HG03175 (cell line): ENCODE measurements around the gene MYMK.

Experiments
- ATAC-seq: cut with Tn5 transposase; IDR thresholded peaks from one replicate; pipeline ENCODE4 v1.9.1; 2021; ENCODE audit warnings: mild to moderate bottlenecking, moderate library complexity; ENCODE audit not compliant: unreplicated experiment

MYMK gene

DNA sequence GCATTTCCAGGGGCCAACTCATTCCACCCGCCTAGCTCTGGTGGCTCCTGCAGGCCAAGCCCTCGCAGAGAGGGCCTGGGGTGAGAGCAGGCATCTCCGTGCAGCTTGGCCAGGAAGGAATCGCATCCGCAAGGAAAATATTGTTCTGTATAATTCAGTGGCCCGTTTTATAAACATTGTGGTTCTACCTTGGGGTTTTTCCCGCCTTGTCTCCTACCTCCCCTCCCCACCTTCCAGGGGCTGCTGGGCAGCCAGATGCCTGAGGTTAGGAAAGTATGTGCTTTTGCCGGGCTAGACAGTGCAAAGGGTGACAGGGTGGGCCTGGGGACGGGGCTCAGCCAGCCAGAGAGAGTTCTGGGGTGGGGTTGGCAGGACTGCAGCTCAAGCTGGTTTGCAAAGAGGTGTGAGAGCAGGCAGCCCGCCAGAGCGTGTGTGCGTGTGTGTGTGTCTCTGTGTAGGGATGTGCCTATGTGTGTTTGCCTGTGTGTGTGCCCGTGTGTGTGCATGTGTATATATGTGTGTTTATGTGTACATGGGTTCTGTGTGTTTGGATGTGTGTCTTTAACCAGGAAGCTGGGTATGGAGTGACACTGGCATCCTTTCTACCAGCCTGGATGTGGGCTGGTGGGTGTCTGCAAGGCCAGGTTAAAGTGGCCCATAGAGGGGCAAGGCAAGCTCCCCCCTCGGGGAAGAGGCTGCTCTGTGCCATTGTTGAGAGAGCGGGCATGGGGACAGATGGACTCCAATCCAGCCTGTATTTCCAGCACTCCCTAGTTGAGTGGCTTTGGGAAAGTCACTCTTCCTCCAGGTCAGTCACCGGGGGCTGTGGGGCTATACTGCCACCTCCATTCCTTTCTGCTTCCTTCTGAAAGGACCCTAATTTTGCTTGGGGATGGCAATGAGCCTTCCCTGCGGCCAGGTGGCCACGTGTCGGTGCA lies 35.2 kb downstream of the MYMK start:
- no peak for ATAC-seq

GRCh38 chr9:133488686-133489252 lies 36.0 kb downstream of the MYMK start:
- no peak for ATAC-seq

DNA sequence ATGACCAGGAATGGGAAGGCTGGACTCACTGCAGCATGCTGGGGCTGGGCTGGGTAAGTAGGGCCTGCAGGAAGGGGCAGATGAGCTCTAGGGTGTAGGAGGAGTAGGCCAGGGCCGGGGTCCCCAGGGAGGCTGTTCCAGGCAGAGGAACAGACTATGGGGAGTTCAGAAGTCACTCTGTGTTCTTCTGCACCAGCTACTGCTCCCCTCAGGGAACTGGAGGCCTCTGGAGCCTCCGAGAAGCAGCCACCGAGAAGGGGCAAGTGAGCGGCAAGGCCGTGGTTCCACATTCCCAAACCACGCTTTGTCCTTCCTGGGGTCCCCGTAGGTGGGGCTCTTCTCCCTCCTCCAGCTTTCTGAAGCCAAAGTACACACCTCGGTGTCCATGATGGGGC lies 37.4 kb downstream of the MYMK start:
- no peak for ATAC-seq

DNA sequence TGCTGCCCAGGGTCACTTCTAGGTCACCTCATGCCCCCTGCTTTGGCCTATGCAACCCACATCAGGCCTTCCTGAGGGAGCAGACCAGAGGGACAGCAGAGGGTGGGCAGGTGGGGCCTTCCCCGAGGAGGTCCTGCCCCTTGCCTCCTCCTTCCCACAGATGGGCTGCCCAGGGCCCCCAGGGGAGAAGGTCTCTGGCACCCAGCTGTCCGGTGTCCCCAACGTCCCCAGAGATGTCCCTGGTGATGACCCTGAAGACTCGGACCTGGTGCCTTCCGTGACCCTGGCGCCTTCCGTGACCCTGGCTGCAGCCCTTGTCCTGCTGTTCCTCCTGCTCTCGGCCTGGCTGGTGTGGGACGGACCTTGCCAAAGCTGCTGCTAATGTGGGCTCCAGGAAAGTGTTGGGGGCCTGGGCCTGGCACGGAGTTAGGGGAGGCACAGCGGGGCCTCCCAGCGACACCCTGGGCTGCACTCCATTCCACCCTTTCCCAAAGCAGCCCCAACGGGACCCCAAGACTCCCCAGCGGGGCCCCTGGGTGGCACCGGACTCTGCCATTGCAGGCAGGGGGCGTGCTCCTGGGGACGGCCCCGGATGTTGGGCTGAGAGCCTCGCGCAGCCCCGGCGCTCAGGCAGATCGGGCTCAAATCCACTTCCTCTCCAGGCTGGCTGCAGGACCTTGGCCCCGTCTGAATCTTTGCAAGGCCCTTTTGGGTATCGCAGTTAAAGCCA lies 39.1 kb downstream of the MYMK start:
- peak; percentile 30 for ATAC-seq

DNA sequence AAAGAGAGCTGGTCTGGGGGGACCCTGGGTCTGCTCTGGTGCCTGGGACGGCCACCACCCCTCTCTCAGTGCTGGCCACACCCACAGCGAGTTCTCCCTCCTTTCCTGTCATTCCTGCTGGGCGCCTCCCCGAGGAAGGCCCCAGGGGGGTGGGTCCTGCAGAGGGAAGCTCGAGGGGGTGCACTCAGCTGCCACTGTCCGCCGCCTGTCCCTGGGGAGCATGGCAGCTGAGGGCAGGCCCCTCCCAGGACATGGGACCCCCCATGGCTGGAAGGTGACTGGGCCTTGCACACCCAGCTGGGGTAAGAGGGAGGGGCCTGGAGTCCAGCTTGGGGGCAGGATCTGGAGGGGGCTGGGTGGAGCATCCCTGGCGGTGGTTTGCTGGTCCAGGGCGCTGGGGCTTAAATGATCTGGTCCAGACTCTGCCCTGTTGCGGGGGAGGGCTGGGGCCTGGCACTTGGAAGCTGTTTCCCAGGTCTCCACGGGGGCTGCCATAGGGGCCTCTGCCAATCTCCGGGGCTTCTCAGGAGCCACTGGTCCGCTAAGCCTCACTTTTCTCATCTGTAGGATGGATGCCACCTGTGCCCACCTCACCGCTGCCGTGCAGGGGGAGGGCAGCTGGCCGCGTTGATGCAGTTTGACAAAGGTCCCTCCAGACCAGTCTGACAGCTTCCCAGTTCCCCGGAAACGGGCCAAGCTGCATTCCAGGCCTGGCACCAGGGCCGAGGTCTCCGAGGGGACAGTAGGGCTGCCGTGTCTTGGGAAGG lies 39.9 kb downstream of the MYMK start:
- ATAC-seq, result no peak

GRCh38 chr9:133483611-133484010 lies 41.1 kb downstream of the MYMK start:
- ATAC-seq, result no peak

DNA sequence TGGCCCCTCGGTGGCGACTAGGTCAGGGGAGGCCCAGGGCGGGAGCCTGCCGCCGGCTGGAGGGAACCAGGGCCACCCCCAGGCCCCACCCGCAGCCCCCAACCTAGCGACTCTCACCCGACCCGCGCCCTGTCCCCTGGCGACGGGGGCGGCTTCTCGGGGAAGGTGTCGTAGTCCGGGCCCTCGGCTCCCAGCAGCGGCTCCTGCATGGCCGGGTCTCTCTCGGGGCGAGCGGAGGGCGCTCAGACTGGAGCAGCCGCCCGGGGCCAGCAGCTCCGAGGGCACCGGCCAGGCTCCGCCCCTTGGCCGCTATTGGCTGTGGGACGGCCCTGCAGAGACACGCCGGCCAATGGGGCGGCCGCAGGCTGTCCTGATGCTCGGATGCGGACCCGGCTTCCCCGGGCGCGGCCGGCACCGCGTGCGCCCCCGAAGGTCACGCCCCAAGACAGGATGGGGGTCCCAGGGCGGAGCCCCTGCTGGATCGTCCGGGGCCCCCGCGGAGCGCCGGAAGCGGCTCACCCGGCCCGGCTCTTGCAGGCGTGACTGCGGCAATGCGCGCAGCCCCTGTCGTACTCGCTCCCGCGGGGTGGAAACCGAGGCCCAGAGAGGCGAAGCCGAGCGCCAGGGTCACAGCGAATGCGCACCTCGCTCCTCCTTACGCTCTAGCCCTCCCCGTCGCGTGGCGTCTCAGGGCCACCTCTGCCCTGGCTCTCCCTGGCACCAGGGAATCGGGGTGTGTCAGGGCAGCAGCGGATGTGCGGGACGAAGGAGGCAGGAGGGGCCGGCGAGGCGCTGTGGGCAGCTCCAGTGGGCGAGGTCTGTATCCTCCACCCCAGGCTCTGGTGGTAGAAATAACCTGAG lies 45.7 kb downstream of the MYMK start, which contains the start of gene SLC2A6:
Gene SLC2A6 (minus strand): TSS at position 249 of the 861 bp plus-strand sequence. CDS start 40 bp downstream, at position 209.
- peak; percentile 89 for ATAC-seq

DNA sequence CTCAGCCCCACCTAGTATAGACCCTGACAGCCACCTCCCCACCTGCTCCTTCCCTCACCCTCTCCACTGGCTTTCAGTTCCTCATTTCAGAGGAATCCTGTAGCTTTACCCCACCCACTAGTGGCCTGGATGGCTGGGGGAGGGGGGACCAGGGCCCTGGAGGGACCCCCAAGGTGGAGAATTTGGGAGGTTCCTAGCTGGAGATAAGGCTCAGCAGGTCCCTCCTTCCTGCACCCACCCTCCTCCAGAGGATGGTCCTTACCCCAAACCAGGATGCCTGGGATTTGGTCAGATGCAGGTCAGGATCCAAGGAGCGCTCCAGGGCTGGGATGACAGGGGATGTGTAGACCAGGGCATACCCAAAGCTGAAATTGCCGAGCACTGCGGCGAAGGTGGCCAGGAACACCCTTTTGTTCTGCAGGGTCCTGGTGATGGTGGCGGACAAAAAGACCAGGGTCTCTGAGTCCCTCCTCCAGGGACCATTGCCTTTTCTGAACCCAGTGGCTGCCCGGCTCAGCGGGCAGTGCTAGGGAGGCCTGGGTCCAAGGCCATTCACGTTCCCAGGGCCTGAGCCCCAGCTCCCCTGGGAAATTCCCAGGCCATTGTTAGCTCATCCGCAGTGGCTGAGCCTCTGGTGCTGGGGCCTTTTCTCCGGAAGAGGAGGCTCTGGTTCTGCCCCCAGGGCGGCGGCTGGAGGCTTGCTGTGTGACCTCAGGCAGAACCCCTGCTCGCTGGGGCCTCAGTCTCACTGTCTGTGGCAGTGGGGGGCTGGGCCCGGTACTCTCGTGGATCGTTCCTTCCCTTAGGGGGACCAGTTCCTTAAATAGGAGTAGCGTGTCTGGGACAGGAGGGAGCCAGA lies 46.5 kb downstream of the MYMK start:
- peak; percentile 40 for ATAC-seq

DNA sequence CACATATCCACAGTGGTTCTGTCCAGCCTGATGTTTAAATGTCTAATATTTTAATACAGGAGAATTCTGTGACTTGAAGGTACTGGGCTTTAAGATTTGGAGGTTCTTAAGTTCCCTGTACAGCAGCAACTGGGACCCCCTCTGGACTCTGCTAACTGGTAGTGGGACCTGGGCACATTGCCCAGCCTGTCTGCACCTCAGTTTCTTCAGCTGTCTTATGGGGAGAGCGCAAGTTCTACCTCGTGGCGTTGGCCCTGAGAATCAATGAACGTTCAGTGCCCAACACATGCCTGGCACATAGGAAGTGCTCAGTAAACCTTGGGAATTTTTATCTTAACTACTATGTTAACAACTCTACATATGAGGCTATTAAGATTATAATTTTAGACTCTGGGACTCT lies 47.3 kb downstream of the MYMK start:
- ATAC-seq, result no peak

- no peak for ATAC-seq
Measured at GRCh38 chr9:133476941-133477340, 47.8 kb downstream of the MYMK start.

DNA sequence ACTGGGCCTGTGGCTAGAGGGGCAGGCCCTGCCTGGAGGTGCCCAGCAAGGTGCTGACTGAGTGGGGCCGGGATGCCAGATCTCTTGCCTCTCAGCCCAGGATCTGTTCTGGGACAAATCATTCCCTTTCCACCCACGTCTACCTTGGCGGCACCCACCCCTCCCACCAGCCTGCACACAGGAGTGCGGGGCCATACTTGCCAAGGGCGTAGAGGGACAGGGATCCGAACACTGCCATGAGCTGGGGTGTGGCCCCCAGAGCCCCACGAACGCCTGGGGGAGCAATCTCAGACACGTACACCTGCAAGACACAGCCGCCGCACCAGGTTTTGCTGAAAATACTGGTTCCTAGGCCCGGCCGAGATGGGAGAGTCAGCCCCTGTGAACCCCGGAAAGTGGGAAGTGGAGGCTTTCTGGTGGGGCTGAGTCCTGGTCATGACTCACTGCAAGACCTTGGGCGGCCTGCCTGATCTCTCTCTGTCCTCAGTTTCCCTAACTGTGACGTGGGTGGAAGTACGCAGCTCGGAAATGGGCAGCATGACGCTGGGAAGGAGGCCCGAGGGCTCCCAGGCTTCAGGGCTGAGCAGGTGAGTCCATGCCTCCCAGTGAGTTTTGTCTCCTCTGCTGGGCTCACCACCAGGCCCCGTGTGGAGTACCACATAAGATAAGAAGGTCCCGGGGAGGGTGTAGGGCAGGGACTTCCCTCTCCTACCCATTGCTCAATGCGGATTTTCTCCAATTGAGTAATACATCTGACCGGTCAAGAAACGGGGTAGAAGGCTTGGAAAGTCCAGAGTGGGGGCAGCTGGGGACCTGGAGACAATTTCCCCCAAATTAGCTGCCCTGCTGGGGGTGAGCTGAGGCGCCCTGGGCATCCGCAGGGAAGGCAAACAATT lies 48.5 kb downstream of the MYMK start:
- ATAC-seq, result no peak

- no peak for ATAC-seq
Measured at GRCh38 chr9:133475292-133476012, 49.3 kb downstream of the MYMK start.

- no peak for ATAC-seq
Measured at GRCh38 chr9:133474853-133475252, 49.9 kb downstream of the MYMK start.

- no peak for ATAC-seq
Measured at GRCh38 chr9:133474215-133474614, 50.5 kb downstream of the MYMK start.

- ATAC-seq, result no peak
Measured at GRCh38 chr9:133473743-133474142, 51.0 kb downstream of the MYMK start.

DNA sequence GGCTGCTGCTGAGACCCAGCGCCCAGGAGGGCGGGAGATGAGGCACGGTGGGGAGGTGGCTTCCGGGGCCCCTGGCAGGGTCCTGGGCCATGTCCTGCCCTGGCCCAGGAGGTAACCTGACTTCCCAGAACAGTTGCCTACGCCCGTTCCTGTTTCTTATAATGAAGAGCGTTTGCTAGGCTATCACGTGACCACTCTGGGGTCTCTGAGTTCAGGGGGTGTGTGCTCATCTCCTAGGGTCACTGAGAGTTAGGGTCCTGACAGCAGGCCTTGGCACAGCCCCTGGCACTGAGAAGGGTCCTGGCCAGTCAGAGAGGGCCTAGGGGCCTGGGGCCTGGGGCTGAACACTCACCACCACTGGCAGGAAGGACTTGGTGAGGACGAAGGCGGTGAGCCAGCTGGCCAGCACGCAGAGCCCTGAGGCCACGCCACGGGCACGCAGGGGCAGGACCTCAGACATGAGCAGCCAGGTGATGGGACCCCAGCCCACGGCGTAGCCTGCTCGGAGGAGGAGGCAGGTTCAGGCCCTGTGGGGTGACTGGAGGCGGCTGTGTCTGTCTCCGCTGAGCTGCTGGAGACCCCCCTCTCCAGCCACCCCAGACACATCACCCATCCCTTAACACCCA lies 51.9 kb downstream of the MYMK start:
- no peak for ATAC-seq

DNA sequence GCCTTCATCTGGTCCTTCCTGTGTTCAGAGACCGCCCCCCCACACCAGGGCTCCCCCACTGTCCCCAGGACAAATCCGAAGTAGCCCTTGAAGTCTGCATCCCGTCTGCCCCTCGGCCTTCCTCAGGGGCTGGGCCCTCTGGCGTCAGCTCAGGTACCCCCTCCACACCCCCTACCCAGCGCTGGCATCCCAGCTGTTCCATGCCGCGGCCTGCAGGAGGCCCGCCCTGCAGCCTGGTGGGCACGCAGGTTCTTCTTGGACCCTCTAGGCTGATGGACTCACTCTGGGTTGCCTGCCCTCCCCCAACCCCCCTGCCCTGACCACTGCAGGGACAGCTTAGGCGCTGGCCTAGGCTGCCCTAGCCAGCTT lies 52.5 kb downstream of the MYMK start:
- ATAC-seq, result no peak
